PC-9 (cell line): Measurements from ENCODE around the gene KLHL15. TPM values are rescaled to one million over a fixed set of nuclear protein-coding genes. Genes with fewer than 3 reads are reported as not detected.

Experiments used
- BruUV-seq: library from RNA; stranded (reverse); fragments of 400-500 nt; replicated peaks from 2 replicates; lab custom pipeline; 2021; lab: Mats Ljungman, UMichigan
- CTCF ChIA-PET: fragments of 300-600 bp; sonication (Branson Sonifier 250); formaldehyde crosslinking; loops from one replicate; lab custom pipeline; 2022; ENCODE audit warnings: antibody characterized with exemption; lab: Charles Lee
- POLR2A ChIA-PET: fragments of 300-600 bp; sonication (Branson Sonifier 250); formaldehyde crosslinking; loops from one replicate; lab custom pipeline; 2022; ENCODE audit warnings: antibody characterized with exemption; ENCODE audit not compliant: unreplicated experiment; lab: Charles Lee
- DNase-seq, 2 experiments: peaks; one replicate each; pipeline versions ENCODE4 v3.0.0 to v3.0.0-alpha.2; 2015 to 2022; ENCODE audit warnings: mixed read lengths in 1 of 2
- H2AFZ ChIP-seq: fragments of 200-600 bp; sonication (generic); 2 replicates; pipeline ENCODE4 v1.8.1; 2017; ENCODE audit warnings: antibody characterized with exemption
- H3F3A ChIP-seq: fragments of 200-600 bp; sonication (generic); 2 replicates; pipeline ENCODE4 v1.8.1; 2017; ENCODE audit warnings: antibody characterized with exemption, mild to moderate bottlenecking, low read depth; ENCODE audit not compliant: insufficient read depth
- H3K27ac ChIP-seq: fragments of 200-600 bp; sonication (generic); 2 replicates; pipeline ENCODE4 v1.6.1; 2016; ENCODE audit warnings: mixed run types
- H3K27me3 ChIP-seq: fragments of 200-600 bp; sonication (generic); 2 replicates; pipeline ENCODE4 v1.6.1; 2016; ENCODE audit warnings: low read depth, mixed run types; ENCODE audit not compliant: insufficient read depth
- H3K36me3 ChIP-seq: fragments of 200-600 bp; sonication (generic); 2 replicates; pipeline ENCODE4 v1.6.1; 2016; ENCODE audit warnings: low read depth, mixed run types
- H3K4me1 ChIP-seq: fragments of 200-600 bp; sonication (generic); replicated peaks from 2 replicates; pipeline ENCODE4 v1.6.1; 2016; ENCODE audit warnings: mixed run types; ENCODE audit not compliant: insufficient read depth
- H3K4me2 ChIP-seq: fragments of 200-600 bp; sonication (generic); 2 replicates; pipeline ENCODE4 v1.6.1; 2017; ENCODE audit warnings: mixed run types
- H3K4me3 ChIP-seq: fragments of 200-600 bp; sonication (generic); 2 replicates; pipeline ENCODE4 v1.6.1; 2016; ENCODE audit warnings: mixed run types
- H3K79me2 ChIP-seq: fragments of 200-600 bp; sonication (generic); 2 replicates; pipeline ENCODE4 v1.6.1; 2017; ENCODE audit warnings: low read depth, mixed run types
- H3K9me2 ChIP-seq: fragments of 200-600 bp; sonication (generic); 2 replicates; pipeline ENCODE4 v1.8.1; 2017; ENCODE audit warnings: mild to moderate bottlenecking; ENCODE audit not compliant: insufficient read depth
- H3K9me3 ChIP-seq: fragments of 200-600 bp; sonication (generic); 2 replicates; pipeline ENCODE4 v1.8.1; 2016; ENCODE audit warnings: low read depth; ENCODE audit not compliant: insufficient read depth
- H4K20me1 ChIP-seq: fragments of 200-600 bp; sonication (generic); 2 replicates; pipeline ENCODE4 v1.8.1; 2017; ENCODE audit not compliant: insufficient read depth
- CTCF ChIP-seq: fragments of 200-600 bp; sonication (generic); conservative IDR thresholded peaks from 2 replicates; pipeline ENCODE4 v1.6.1; 2017; ENCODE audit warnings: mixed run types, antibody characterized with exemption, mild to moderate bottlenecking, moderate library complexity
- EZH2 ChIP-seq: fragments of 200-600 bp; sonication (generic); IDR thresholded peaks from 2 replicates; pipeline ENCODE4 v1.8.0; 2017; ENCODE audit warnings: antibody characterized with exemption, low read depth
- intact Hi-C: fragments of 100-400 bp; cut with micrococcal nuclease; formaldehyde crosslinking; loops from one replicate; pipeline ENCODE4 v1.10.0; 2022; ENCODE audit not compliant: unreplicated experiment
- total RNA-seq: library from RNA; stranded (reverse); gene quantifications from 2 replicates; pipeline ENCODE4 v1.2.3, GENCODE V29; 2021

Gene KLHL15
- total RNA-seq, 1 experiment from 2014 or later = 3.7 TPM

DNA sequence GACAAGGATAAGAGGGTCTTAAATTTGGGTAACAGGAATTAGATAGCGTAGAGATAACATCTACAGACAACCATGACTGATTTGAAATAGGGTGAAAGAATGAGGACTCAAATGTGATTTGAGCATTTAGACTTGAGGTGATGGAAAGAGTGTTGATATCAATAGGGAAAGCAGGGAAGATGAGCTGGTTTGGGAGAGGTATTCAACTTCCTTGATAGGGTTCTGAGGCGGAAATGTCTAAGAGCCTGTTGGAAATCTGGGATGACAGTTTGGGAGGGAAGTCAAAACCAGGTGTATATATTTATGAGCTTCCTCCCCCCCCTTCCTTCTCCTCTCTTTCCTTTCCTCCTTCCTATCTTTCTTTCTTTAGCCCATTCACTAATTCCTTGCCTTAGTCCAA is 36.5 kb downstream of the KLHL15 start:
- H3K4me3 ChIP-seq = no peak overlapping the region
- POLR2A ChIA-PET = no interaction called here
- no peaks in the 10 kb centered on the region for H3K79me2 ChIP-seq
- no peaks in the 10 kb centered on the region for H3K27me3 ChIP-seq
- no peaks in the 10 kb centered on the region for H3K9me3 ChIP-seq
- no peak overlapping the region for H2AFZ ChIP-seq
- no peaks in the 10 kb centered on the region for H3K36me3 ChIP-seq
- no peak for TF ChIP-seq CTCF
- TF ChIP-seq EZH2 = no peak
- CTCF ChIA-PET = no interaction called here
- BruUV-seq = no TSS peak
- no peaks in the 10 kb centered on the region for H3K4me1 ChIP-seq
- no peaks in the 10 kb centered on the region for H3F3A ChIP-seq
- DNase-seq = no peak
- intact Hi-C loops = no loop called here
- no peaks in the 10 kb centered on the region for H4K20me1 ChIP-seq
- H3K9me2 ChIP-seq = no peaks in the 10 kb centered on the region
- H3K27ac ChIP-seq = no peak overlapping the region
- H3K4me2 ChIP-seq = no peak overlapping the region

DNA sequence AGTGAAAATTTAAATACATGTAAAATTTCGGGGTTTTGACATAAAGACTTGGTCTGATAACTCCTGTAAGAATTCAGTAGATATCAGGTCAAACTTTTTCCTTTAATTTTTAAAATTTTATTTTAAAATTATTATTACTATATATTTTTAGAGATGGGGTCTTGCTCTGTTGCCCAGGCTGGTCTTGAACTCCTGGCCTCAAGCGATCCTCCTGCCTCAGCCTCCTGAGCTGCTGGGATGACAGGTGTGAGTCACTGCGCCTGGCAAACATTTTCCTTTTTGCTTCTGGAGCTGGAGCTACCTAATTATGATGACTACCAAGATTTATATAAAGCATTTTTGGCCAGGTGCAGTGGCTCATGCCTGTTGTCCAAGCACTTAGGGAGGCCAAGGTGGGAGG is 37.3 kb downstream of the KLHL15 start:
- no peak for TF ChIP-seq EZH2
- TF ChIP-seq CTCF = no peak
- H3K4me3 ChIP-seq = no peak overlapping the region
- H4K20me1 ChIP-seq = no peaks in the 10 kb centered on the region
- no peaks in the 10 kb centered on the region for H3K36me3 ChIP-seq
- no peak overlapping the region for H3K27ac ChIP-seq
- H3K79me2 ChIP-seq = no peaks in the 10 kb centered on the region
- BruUV-seq = no TSS peak
- intact Hi-C loops = no loop called here
- no peak overlapping the region for H2AFZ ChIP-seq
- H3K9me2 ChIP-seq = no peaks in the 10 kb centered on the region
- no peaks in the 10 kb centered on the region for H3K9me3 ChIP-seq
- no peaks in the 10 kb centered on the region for H3F3A ChIP-seq
- no peak for DNase-seq
- no peaks in the 10 kb centered on the region for H3K27me3 ChIP-seq
- POLR2A ChIA-PET = no interaction called here
- no peak overlapping the region for H3K4me2 ChIP-seq
- CTCF ChIA-PET = no interaction called here
- H3K4me1 ChIP-seq = no peaks in the 10 kb centered on the region

DNA sequence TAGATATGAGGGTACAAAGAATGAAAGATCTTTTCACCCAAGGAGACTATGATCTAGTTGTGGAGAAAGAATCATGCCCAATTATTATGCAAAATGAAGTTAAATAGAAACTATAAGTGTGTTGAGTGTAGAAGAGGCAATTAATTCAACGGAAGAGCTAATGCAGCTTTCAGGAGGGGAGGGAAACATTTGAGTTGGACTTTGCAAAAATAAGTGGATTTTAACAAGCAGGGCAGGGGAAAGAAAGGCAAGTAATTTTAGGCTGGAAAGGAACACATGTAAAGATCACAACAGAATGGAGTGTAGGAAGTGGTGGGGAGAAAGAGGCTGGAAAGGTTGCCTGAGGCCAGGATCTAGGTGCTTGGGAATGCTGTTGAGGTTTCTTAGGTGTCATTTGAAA is 44.1 kb downstream of the KLHL15 start:
- H2AFZ ChIP-seq = no peak overlapping the region
- ChIA-PET POLR2A (no interaction called here), CTCF (no interaction called here)
- no peak for DNase-seq
- no peaks in the 10 kb centered on the region for H3K9me3 ChIP-seq
- H3F3A ChIP-seq = no peaks in the 10 kb centered on the region
- H3K4me1 ChIP-seq = no peaks in the 10 kb centered on the region
- intact Hi-C loops = no loop called here
- TF ChIP-seq CTCF = no peak
- TF ChIP-seq EZH2 = no peak
- no peaks in the 10 kb centered on the region for H4K20me1 ChIP-seq
- H3K36me3 ChIP-seq = no peaks in the 10 kb centered on the region
- no peak overlapping the region for H3K4me3 ChIP-seq
- H3K27me3 ChIP-seq = no peaks in the 10 kb centered on the region
- no TSS peak for BruUV-seq
- no peaks in the 10 kb centered on the region for H3K9me2 ChIP-seq
- no peaks in the 10 kb centered on the region for H3K79me2 ChIP-seq
- H3K4me2 ChIP-seq = no peak overlapping the region
- H3K27ac ChIP-seq = no peak overlapping the region
